HepG2 (cell line): ENCODE results near the gene DLG5. TPM values are rescaled to one million over a fixed set of nuclear protein-coding genes. Genes with fewer than 3 reads are reported as not detected.

Source experiments
- ATAC-seq: fragments of 200-7000 bp; cut with Tn5 transposase; 3 replicates; pipeline ENCODE4 v1.9.1; 2020; ENCODE audit warnings: mild to moderate bottlenecking, moderate library complexity
- BruUV-seq: library from RNA; stranded (reverse); fragments of 400-500 nt; replicated peaks from 2 replicates; lab custom pipeline; 2021; lab: Mats Ljungman, UMichigan
- CTCF ChIA-PET: fragments of 300-600 bp; formaldehyde crosslinking; extraction: SDS; loops from one replicate; lab custom pipeline; 2021; ENCODE audit warnings: low total read pairs, inconsistent platforms, low intra/inter-chr PET ratio; lab: Yijun Ruan, JAX
- POLR2A ChIA-PET: fragments of 350-600 bp; sonication (Branson Sonifier 250); formaldehyde crosslinking; loops from one replicate; lab custom pipeline; 2020; ENCODE audit warnings: antibody characterized with exemption, inconsistent platforms; lab: Yijun Ruan, JAX
- DNase-seq: peaks from one replicate; pipeline ENCODE4 v3.0.0-alpha.2; 2015; ENCODE audit warnings: low spot score
- FAIRE-seq: peaks from 3 replicates; lab custom pipeline; 2011; peaks lifted over from hg19 to GRCh38; lab: Jason Lieb, UNC
- H2AFZ ChIP-seq: one replicate; pipeline ENCODE4 v1.6.1; 2011; ENCODE audit warnings: low read length, inconsistent platforms
- H3K27ac ChIP-seq: fragments of 300-600 bp; 3 replicates; pipeline ENCODE4 v1.8.0; 2011; ENCODE audit warnings: mixed run types, mild to moderate bottlenecking, mixed read lengths, low read length, inconsistent platforms; ENCODE audit not compliant: insufficient read depth; ENCODE audit errors: extremely low read length
- H3K27me3 ChIP-seq, 2 experiments: fragments of 200-600 bp in 1 of 2; 2 replicates in 1 of 2; 3 replicates in 1 of 2; pipeline versions ENCODE4 v1.6.0 to v1.8.0; 2011; ENCODE audit warnings: low read length in 2 of 2, mild to moderate bottlenecking in 2 of 2, moderate library complexity in 2 of 2, inconsistent platforms in 1 of 2; ENCODE audit not compliant: insufficient read depth in 2 of 2, control insufficient read depth in 1 of 2
- H3K36me3 ChIP-seq, 2 experiments: fragments of 200-600 bp in 1 of 2; replicated peaks in 1 of 2; 2 replicates in 1 of 2; 3 replicates in 1 of 2; pipeline versions ENCODE4 v1.5.1 to v1.8.0; 2011; ENCODE audit warnings: low read length in 2 of 2, inconsistent platforms in 1 of 2; ENCODE audit not compliant: insufficient read depth in 2 of 2, control insufficient read depth in 1 of 2
- H3K4me1 ChIP-seq: 2 replicates; pipeline ENCODE4 v1.5.1; 2012; ENCODE audit warnings: low read length, inconsistent platforms; ENCODE audit not compliant: insufficient read depth
- H3K4me2 ChIP-seq: 2 replicates; pipeline ENCODE4 v1.6.0; 2011; ENCODE audit warnings: low read depth, low read length, inconsistent platforms
- H3K4me3 ChIP-seq, 3 experiments: fragments of 200-600 bp in 1 of 3; sonication (generic), shearing (Covaris generic) in 1 of 3; replicated peaks in 1 of 3; 2 replicates each; pipeline ENCODE4 v1.5.1; 2011 to 2016; ENCODE audit warnings: low read length in 3 of 3, inconsistent platforms in 2 of 3, low read depth in 2 of 3, mild to moderate bottlenecking in 2 of 3, control low read depth in 1 of 3, mixed read lengths in 1 of 3; ENCODE audit not compliant: insufficient read depth in 1 of 3
- H3K79me2 ChIP-seq: one replicate; pipeline ENCODE4 v1.6.1; 2011; ENCODE audit warnings: low read length, inconsistent platforms; ENCODE audit not compliant: insufficient read depth
- H3K9ac ChIP-seq: 2 replicates; pipeline ENCODE4 v1.6.0; 2011; ENCODE audit warnings: mild to moderate bottlenecking, low read depth, low read length, inconsistent platforms; ENCODE audit not compliant: insufficient read depth
- H3K9me3 ChIP-seq: 2 replicates; pipeline ENCODE4 v1.5.1; 2012; ENCODE audit warnings: mild to moderate bottlenecking, low read length
- H4K20me1 ChIP-seq: 2 replicates; pipeline ENCODE4 v1.6.0; 2011; ENCODE audit warnings: inconsistent platforms, mild to moderate bottlenecking, low read length, moderate library complexity; ENCODE audit not compliant: insufficient read depth
- CEBPG ChIP-seq: IDR thresholded peaks from 2 replicates; pipeline ENCODE4 v1.6.1; 2016
- KLF6 ChIP-seq: IDR thresholded peaks from 2 replicates; pipeline ENCODE4 v1.8.0; 2016; ENCODE audit warnings: missing biosample characterization, missing genetic modification reagents
- ZFY ChIP-seq: sonication (generic); formaldehyde crosslinking; IDR thresholded peaks from 2 replicates; pipeline ENCODE4 v1.4.0; 2020; ENCODE audit warnings: missing genetic modification reagents
- ZNF121 ChIP-seq: sonication (generic); formaldehyde crosslinking; IDR thresholded peaks from 2 replicates; pipeline ENCODE4 v1.5.0; 2020; ENCODE audit warnings: mild to moderate bottlenecking, missing genetic modification reagents
- ZNF20 ChIP-seq: sonication (generic); formaldehyde crosslinking; IDR thresholded peaks from 2 replicates; pipeline ENCODE4 v1.4.0; 2020; ENCODE audit warnings: mild to moderate bottlenecking, moderate library complexity, missing genetic modification reagents
- ZNF225 ChIP-seq: sonication (generic); formaldehyde crosslinking; IDR thresholded peaks from 2 replicates; pipeline ENCODE4 v1.4.0; 2020; ENCODE audit warnings: mild to moderate bottlenecking, missing genetic modification reagents
- ZNF652 ChIP-seq: IDR thresholded peaks from 2 replicates; pipeline ENCODE4 v1.6.1; 2016; ENCODE audit warnings: low read depth, borderline replicate concordance
- WGBS: methylation state at CpG from one replicate; pipeline ENCODE4 v1.1.6; 2017; ENCODE audit warnings: low lambda C conversion rate; 5-methylcytosine and 5-hydroxymethylcytosine counted together
- in situ Hi-C: cut with HindIII; loops from 2 replicates; pipeline ENCODE4 v1.10.0; 2017; ENCODE audit warnings: low pct_unique_long_range_greater_than_20kb; ENCODE audit not compliant: extremely low pct_ligation_motif_present
- intact Hi-C: fragments of 100-400 bp; cut with micrococcal nuclease; formaldehyde crosslinking; loops from one replicate; pipeline ENCODE4 v1.10.0; 2022; ENCODE audit not compliant: unreplicated experiment
- polyA plus RNA-seq, 8 experiments: library from polyadenylated mRNA; depleted of rRNA in 3 of 8; stranded (reverse) in 7 of 8; unstranded in 1 of 8; fragments of >200 nt; fragmentation: Illumina TruSeq in 4 of 8; extraction: Trizol in 4 of 8; gene quantifications; 2 replicates each; pipeline versions ENCODE4 v1.2.1 to v1.2.3, GENCODE V29; 2011 to 2016; ENCODE audit warnings: low read depth in 4 of 8, missing spikeins in 1 of 8, mixed read lengths in 1 of 8; ENCODE audit not compliant: insufficient read depth in 1 of 8
- total RNA-seq, 5 experiments: library from RNA; depleted of rRNA; stranded (reverse); fragments of >200 nt; fragmentation: Illumina TruSeq; extraction: Trizol; gene quantifications; 2 replicates each; pipeline ENCODE4 v1.2.3, GENCODE V29; 2016; ENCODE audit warnings: low read depth in 1 of 5
- TF ChIP-seq, protein P1 (sequence below): sonication (generic); formaldehyde crosslinking; IDR thresholded peaks from 2 replicates; pipeline ENCODE4 v1.8.1; 2023; ENCODE audit warnings: missing genetic modification reagents, mild to moderate bottlenecking, borderline replicate concordance
- TF ChIP-seq, protein P2 (sequence below): sonication (generic); formaldehyde crosslinking; IDR thresholded peaks from 2 replicates; pipeline ENCODE4 v1.9.0; 2022; ENCODE audit warnings: low read depth, missing genetic modification reagents

The DLG5 gene
- total and polyA plus RNA-seq, 2 of the 13 experiments (the other 11 are each of a cell fraction or from before 2014, with no cell fraction given) = 15.5 to 18.2 TPM

DNA sequence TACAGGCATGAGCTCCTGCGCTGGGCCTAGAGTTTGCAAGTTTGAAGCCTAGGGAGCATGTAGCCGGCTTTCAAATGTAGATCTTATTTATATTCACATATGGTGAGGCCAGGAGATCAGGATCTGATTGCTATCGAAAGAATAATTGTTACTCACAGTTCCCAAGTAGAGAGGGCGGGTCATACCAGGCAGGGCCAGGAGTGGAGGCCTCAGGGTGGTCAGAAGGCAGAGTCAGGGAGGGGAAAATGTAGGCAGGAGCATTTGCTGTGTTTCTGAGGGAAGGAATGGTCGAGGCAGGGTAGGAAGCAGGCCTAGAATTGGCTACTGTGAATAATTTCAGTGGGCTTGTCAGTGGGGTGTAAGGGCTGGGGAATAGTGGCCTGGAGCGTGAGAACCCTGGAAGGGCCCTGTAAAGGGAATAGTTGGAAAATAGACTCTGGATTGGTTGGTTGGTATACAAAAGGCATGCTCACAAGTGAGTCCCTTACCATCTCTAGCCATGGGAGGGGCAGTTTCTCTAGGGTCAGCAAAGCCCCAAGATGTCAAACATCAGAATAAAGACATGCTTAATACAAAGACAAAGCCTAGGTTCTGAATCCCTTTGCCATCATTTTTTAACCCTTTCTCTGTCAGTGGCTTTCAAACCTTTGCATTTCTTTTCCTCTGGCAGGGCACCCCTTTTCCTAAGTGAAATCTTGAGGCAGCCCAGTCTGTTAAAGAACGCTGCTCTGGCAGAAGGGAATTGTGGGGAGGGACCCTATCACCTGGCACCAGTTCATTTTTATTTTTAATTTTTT is 36.0 kb upstream of the DLG5 start:
- H3K4me3 ChIP-seq = no peak overlapping the region
- H3K4me2 ChIP-seq = 0 out of 2 replicates have a peak overlapping the region, but pooled peaks have one; percentile 8
- H3K36me3 ChIP-seq = no peaks in the 10 kb centered on the region
- no peak overlapping the region for H3K27ac ChIP-seq
- ATAC-seq (peak; percentile 50), DNase-seq (no peak), FAIRE-seq (no peak)
- no peaks in the 10 kb centered on the region for H3K79me2 ChIP-seq
- BruUV-seq = no TSS peak
- H3K4me1 ChIP-seq = peaks cover 25% of the 10 kb centered on the region
- CTCF ChIA-PET = no interaction called here
- no peaks in the 10 kb centered on the region for H4K20me1 ChIP-seq
- in situ Hi-C loops (no loop called here), intact Hi-C loops (no loop called here)
- no peak overlapping the region for H3K9ac ChIP-seq
- peak overlapping the region; percentile 43 for H2AFZ ChIP-seq
- H3K9me3 ChIP-seq = peaks cover 7% of the 10 kb centered on the region; the same call in 1 of the 2 replicates
- TF ChIP-seq ZNF20 (no peak), ZNF652 (0 out of 2 replicates have a peak, but pooled peaks have one; percentile 51), ZFY (CRISPR knock-in tag) (0 out of 2 replicates have a peak, but pooled peaks have one; percentile 22)
- POLR2A ChIA-PET = no interaction called here
- H3K27me3 ChIP-seq = no peaks in the 10 kb centered on the region
- WGBS = 53% methylated on average over 7 of the region's 7 CpGs

DNA sequence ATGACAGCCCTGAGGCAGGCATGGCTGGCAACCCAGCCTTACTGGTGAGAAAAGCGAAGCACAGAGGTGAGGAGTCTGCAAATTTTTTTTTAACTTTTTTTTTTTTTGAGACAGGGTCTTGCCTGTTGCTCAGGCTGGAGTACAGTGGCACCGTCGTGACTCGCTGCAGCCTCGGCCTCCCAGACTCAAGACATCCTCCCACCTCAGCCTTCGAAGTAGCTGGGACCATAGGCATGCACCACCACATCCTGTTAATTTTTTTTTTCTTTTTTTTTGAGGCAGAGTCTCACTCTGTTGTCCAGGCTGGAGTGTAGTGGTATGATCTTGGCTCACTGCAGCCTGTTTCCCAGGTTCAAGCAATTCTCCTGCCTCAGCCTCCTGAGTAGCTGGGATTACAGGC is 35.1 kb upstream of the DLG5 start:
- Histone ChIP-seq H3K27me3 (no peaks in the 10 kb centered on the region), H3K27ac (no peak overlapping the region), H3K9me3 (peaks cover 7% of the 10 kb centered on the region; the same call in 1 of the 2 replicates), H3K4me2 (no peak overlapping the region), H3K4me1 (peaks cover 16% of the 10 kb centered on the region), H4K20me1 (no peaks in the 10 kb centered on the region), H3K36me3 (no peaks in the 10 kb centered on the region), H2AFZ (no peak overlapping the region), H3K79me2 (no peaks in the 10 kb centered on the region), H3K4me3 (no peak overlapping the region), H3K9ac (no peak overlapping the region)
- POLR2A ChIA-PET = no interaction called here
- in situ Hi-C loops (no loop called here), intact Hi-C loops (no loop called here)
- DNase-seq (no peak), FAIRE-seq (no peak), ATAC-seq (no peak)
- CTCF ChIA-PET = no interaction called here
- TF ChIP-seq ZNF121 (0 out of 2 replicates have a peak, but pooled peaks have one; percentile 30), ZNF225 (CRISPR knock-in tag) (no peak), CEBPG (CRISPR knock-in tag) (no peak), KLF6 (CRISPR knock-in tag) (no peak)
- TF ChIP-seq, protein P1, sequence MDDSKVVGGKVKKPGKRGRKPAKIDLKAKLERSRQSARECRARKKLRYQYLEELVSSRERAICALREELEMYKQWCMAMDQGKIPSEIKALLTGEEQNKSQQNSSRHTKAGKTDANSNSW = no peak
- TF ChIP-seq, protein P2, sequence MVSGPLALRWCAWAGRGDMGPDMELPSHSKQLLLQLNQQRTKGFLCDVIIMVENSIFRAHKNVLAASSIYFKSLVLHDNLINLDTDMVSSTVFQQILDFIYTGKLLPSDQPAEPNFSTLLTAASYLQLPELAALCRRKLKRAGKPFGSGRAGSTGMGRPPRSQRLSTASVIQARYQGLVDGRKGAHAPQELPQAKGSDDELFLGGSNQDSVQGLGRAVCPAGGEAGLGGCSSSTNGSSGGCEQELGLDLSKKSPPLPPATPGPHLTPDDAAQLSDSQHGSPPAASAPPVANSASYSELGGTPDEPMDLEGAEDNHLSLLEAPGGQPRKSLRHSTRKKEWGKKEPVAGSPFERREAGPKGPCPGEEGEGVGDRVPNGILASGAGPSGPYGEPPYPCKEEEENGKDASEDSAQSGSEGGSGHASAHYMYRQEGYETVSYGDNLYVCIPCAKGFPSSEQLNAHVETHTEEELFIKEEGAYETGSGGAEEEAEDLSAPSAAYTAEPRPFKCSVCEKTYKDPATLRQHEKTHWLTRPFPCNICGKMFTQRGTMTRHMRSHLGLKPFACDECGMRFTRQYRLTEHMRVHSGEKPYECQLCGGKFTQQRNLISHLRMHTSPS (CRISPR knock-in tag) = no peak
- BruUV-seq = no TSS peak
- WGBS = 67% methylated on average over 6 of the region's 6 CpGs
